LNCaP clone FGC (cell line): ENCODE results near the gene SUCO.

ENCODE experiments used
- DNase-seq: peaks from one replicate; pipeline ENCODE4 v3.0.0-alpha.2; 2011; ENCODE audit warnings: low read depth
- H3K4me3 ChIP-seq: 2 replicates; pipeline ENCODE4 v1.5.1; 2011; ENCODE audit warnings: mild to moderate bottlenecking, low read depth, low read length, control low read depth
- TF ChIP-seq, protein P1 (sequence below): IDR thresholded peaks from 2 replicates; pipeline ENCODE4 v1.5.1; 2012; ENCODE audit warnings: mild to moderate bottlenecking; ENCODE audit not compliant: control insufficient read depth, insufficient read depth; ENCODE audit errors: extremely low read depth

SUCO gene

DNA sequence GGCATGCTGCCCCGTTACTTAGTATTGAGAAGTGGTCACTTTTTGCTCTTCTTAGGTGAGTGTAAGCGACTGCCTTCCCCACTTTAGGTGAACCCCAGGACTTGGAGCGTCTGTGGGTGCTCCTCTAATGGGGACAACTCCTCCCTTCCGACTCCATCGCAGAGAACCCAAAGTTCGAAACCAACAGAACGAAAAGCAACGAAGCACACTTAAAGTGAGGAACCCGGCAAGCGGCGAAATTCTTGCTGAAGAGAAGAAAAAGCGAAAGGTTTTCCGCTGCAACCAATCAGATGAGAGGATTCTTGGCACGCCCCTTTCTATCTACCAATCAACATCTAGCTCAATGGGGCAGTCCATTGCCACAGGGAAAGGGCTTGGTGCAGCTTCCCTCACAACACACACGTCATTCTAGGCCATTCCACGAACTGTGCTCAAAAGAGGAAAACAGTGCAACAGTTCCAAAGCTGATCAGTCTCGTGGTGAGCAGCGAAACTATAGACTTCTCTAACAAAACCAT, 709 bp upstream of the SUCO start:
- peak overlapping the region; percentile 78 for H3K4me3 ChIP-seq

DNA sequence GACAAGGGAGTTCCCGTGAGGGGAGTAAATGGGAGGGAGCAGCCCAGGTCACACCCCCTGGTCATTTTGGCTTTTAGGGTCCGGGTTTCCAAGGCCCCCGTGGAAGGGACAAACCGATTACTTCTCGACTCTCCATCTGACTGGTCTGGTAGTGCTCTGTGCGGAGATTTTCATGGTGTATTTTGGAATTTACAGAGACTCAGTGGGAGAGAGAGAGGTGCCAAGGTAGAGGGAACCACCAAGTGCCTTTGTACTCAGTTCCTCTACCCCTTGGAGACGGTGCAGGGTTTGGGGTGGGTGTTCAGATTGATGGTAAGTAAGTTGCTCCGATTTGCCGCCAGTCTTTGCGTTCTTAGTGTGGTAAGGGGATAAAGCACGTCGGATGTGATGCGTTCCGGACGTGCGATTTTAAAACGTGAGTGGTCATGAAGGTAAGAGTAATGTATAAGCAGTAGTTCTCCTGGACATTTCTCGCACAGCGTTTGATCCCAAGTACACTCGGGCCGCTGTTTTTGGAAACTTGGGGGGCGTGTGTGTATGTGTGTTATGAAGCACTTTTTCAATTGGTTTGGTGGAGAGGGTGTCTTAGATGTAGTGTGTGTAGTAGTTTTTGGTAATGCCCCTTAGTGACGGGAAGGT, 682 bp downstream of the SUCO start:
- no peak for DNase-seq
- peak overlapping the region; percentile 78 for H3K4me3 ChIP-seq
- TF ChIP-seq, protein P1, sequence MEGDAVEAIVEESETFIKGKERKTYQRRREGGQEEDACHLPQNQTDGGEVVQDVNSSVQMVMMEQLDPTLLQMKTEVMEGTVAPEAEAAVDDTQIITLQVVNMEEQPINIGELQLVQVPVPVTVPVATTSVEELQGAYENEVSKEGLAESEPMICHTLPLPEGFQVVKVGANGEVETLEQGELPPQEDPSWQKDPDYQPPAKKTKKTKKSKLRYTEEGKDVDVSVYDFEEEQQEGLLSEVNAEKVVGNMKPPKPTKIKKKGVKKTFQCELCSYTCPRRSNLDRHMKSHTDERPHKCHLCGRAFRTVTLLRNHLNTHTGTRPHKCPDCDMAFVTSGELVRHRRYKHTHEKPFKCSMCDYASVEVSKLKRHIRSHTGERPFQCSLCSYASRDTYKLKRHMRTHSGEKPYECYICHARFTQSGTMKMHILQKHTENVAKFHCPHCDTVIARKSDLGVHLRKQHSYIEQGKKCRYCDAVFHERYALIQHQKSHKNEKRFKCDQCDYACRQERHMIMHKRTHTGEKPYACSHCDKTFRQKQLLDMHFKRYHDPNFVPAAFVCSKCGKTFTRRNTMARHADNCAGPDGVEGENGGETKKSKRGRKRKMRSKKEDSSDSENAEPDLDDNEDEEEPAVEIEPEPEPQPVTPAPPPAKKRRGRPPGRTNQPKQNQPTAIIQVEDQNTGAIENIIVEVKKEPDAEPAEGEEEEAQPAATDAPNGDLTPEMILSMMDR: no peak

More for the DNA sequence above, 709 bp upstream of the SUCO start:
- TF ChIP-seq, protein P1: no peak
- DNase-seq: peak; percentile 98

DNA sequence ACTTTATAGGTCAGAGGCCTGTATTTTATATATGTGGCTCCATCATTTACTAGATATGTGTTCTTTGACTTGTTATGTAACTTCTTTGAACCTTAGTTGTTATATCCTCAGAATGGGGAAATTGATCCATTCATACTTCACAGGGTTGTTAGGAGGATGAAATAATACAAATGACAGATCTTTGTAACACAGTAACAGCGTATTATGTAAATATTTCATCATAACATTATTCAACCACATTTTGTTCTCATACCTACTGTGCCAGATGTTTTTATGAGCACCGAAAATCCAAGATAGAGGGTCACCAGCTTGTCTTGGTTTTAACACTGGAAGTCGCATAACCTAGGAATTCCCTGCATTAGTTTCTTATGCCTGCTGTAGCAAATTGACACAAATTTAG, 3.3 kb downstream of the SUCO start:
- H3K4me3 ChIP-seq: no peak overlapping the region
- TF ChIP-seq, protein P1: no peak
- no peak for DNase-seq

DNA sequence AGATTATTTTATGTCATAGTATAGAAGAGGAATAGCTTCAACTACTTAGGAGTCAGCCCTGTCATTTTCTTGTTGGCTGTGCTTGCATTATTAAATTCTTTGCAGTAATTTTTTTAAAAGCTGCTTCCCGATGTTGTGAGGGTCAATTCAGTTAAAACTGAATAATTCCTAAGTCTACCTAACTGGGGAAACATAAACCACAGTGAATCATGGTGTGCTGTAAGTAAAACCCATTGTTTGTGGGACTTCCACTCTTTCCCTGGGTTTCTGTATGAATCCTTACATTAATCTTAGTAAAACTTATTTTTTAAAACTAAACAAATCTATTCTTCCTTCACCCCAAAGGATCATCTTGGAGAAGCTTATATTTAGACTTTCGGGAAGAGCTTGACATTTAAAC, 4.4 kb downstream of the SUCO start:
- H3K4me3 ChIP-seq: no peak overlapping the region
- no peak for DNase-seq
- TF ChIP-seq, protein P1: no peak

DNA sequence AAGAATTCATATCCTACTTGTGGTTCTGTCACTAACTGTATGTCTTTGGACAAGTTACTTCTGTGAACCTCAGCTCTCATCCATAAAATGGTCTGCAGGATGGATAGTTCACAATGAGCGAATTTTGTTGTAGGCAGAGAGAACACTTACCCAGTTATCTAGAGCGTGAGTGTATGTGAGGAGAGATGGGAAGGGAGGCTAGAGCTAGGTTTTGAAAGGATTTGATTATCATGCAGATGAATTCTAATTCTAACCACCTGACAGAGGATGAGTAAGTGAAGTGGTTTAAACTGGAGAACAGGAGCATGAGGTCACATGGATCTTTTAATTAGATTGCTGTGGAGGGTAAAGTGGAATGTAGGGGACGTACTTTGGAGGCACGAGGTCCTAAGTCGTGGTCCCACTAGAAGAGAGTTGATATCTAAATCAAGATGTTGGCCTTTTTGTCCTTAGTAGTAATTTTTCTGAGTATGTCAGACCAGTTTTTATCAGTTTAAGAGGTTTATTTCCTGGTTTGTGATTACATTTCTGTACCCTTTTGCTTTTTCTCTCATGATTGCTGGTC, 5.0 kb downstream of the SUCO start:
- no peak overlapping the region for H3K4me3 ChIP-seq
- TF ChIP-seq, protein P1: no peak
- DNase-seq: no peak

DNA sequence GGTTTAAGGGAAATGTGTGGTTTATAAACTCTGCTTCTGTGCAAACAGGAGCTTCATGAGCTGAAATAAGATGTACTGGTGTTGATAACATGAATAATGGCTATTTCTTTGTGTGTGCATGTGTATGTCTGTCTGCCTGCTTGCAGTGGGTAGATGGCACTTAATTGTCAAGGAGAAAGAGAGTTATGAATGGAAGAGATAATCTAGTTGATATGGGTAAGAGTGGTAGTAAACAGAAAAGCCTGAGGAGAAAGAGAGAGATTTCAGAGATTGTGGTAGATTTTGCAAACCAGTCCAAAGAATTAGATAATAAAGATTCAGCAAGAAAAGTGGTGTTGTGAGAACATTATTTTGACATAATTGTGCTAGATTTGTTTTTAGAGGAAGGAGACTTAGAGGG, 7.7 kb downstream of the SUCO start:
- no peak for DNase-seq
- no peak overlapping the region for H3K4me3 ChIP-seq
- TF ChIP-seq, protein P1: no peak
